GM12891 (cell line): ENCODE results near the gene SFTPA2.
"Not testable (repeated sequence)": the region's sequence is repeated elsewhere in the genome, so short reads cannot be mapped to it uniquely, and the experiment has no call there.

Source experiments
- PAX5 ChIP-seq: IDR thresholded peaks from 2 replicates; pipeline ENCODE4 v1.6.1; 2011; ENCODE audit warnings: low read length, moderate library complexity, mild to moderate bottlenecking; ENCODE audit not compliant: insufficient read depth, severe bottlenecking
- POLR2A ChIP-seq: IDR thresholded peaks from 2 replicates; pipeline ENCODE4 v1.6.1; 2011; ENCODE audit warnings: low read depth, low read length, control low read depth
- POLR2AphosphoS5 ChIP-seq: IDR thresholded peaks from 2 replicates; pipeline ENCODE4 v1.6.1; 2011; ENCODE audit warnings: low read depth, low read length, control low read depth
- SPI1 ChIP-seq: IDR thresholded peaks from 2 replicates; pipeline ENCODE4 v1.6.1; 2011; ENCODE audit warnings: low read depth, low read length, control low read depth
- TAF1 ChIP-seq: IDR thresholded peaks from 2 replicates; pipeline ENCODE4 v1.6.1; 2011; ENCODE audit warnings: low read depth, low read length, control low read depth

GRCh38 chr10:79556961-79557360, 3.2 kb downstream of the SFTPA2 start:
- not testable (repeated sequence) for TF ChIP-seq POLR2A, POLR2AphosphoS5, TAF1, PAX5, SPI1
